ENCODE measurements around the gene PET100.

Gene PET100

DNA sequence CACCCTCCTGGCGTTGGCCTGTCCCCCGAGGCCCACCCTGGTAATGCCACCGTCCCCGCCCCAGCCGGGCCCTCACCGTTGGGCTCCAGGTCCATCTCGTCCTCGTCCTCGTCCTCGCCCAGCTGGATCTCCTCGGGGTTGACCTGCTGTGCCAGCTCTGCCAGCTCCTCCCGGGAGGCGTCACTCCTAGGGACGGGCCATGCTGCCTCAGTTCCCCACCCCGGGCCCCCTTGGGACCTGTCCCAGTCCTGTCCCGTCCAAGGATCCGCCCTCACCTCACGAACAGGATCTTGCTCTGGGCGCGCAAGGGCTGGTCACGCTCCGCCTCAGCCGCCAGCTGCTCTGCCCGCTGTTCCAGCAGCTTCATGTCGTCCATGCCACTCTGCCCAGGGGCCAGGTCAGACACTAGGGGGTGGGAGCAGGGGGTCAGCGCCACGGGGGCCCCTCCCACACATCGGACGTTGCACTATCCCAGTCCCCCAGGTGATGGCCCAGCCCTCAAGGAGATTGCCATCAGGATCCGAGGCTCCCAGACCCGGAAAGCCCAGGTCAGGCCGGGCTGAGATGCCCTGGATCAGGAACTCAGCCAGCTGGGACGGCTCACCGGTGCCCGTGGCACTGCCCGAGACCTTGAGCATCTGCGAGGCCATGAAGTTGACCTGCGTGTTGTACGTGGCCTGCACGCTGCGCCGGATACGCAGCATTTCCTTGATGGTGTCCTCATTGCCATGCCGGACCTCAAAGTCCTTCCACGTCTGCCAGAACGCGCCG is 9.7 kb upstream of the PET100 start:
- H3K4me3 ChIP-seq (ENCODE audit: control insufficient read depth, low read depth, low read length): no peak overlapping the region
- no peak for DNase-seq (ENCODE audit: low read depth)
- TF ChIP-seq, protein P1, sequence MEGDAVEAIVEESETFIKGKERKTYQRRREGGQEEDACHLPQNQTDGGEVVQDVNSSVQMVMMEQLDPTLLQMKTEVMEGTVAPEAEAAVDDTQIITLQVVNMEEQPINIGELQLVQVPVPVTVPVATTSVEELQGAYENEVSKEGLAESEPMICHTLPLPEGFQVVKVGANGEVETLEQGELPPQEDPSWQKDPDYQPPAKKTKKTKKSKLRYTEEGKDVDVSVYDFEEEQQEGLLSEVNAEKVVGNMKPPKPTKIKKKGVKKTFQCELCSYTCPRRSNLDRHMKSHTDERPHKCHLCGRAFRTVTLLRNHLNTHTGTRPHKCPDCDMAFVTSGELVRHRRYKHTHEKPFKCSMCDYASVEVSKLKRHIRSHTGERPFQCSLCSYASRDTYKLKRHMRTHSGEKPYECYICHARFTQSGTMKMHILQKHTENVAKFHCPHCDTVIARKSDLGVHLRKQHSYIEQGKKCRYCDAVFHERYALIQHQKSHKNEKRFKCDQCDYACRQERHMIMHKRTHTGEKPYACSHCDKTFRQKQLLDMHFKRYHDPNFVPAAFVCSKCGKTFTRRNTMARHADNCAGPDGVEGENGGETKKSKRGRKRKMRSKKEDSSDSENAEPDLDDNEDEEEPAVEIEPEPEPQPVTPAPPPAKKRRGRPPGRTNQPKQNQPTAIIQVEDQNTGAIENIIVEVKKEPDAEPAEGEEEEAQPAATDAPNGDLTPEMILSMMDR (conservative IDR thresholded peaks at IDR 0.05; ENCODE audit: control insufficient read depth, insufficient read depth, low read depth, low read length): no peak

- no peak overlapping the region for H3K4me3 ChIP-seq (ENCODE audit: control insufficient read depth, low read depth, low read length)
- no peak for DNase-seq (ENCODE audit: low read depth)
- TF ChIP-seq, protein P1 (conservative IDR thresholded peaks at IDR 0.05; ENCODE audit: control insufficient read depth, insufficient read depth, low read depth, low read length): no peak
Observed at GRCh38 chr19:7620442-7621412, 8.9 kb upstream of the PET100 start.

DNA sequence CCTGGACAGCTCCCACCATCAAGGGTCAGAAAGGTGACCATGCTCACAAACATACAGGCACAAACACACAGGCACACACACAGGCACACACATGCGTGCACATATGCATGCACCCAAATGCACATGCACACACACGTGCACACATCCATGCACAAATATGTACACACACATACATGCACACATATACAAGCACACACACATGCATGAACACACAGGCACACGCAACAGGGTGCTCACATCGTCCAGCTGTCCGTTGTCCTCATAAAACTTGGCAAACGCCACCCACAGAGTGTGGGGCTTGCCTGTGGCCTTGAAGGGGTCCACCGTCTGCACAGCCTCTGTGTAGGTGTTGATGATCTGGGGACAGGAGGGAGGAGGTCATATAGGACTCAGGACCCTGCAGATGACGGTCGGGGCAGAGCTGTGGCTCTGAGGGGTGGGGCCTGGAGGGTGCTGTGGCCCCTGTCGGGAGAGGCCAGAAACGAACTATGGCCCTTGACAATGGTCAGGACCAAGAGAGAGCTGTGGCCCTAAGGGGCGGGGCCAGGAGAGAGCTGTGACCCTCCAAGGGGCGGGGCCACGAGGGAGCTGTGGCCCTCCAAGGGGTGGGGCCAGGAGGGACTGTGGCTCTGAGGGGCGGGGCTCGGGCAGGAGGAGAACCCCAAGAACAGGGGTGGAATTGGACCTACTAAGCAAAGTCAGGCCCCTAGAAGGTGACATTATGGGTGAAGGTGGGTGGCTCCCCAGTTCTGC is 6.5 kb upstream of the PET100 start:
- TF ChIP-seq, protein P1 (conservative IDR thresholded peaks at IDR 0.05; ENCODE audit: control insufficient read depth, insufficient read depth, low read depth, low read length): no peak
- no peak overlapping the region for H3K4me3 ChIP-seq (ENCODE audit: control insufficient read depth, low read depth, low read length)
- no peak for DNase-seq (ENCODE audit: low read depth)

DNA sequence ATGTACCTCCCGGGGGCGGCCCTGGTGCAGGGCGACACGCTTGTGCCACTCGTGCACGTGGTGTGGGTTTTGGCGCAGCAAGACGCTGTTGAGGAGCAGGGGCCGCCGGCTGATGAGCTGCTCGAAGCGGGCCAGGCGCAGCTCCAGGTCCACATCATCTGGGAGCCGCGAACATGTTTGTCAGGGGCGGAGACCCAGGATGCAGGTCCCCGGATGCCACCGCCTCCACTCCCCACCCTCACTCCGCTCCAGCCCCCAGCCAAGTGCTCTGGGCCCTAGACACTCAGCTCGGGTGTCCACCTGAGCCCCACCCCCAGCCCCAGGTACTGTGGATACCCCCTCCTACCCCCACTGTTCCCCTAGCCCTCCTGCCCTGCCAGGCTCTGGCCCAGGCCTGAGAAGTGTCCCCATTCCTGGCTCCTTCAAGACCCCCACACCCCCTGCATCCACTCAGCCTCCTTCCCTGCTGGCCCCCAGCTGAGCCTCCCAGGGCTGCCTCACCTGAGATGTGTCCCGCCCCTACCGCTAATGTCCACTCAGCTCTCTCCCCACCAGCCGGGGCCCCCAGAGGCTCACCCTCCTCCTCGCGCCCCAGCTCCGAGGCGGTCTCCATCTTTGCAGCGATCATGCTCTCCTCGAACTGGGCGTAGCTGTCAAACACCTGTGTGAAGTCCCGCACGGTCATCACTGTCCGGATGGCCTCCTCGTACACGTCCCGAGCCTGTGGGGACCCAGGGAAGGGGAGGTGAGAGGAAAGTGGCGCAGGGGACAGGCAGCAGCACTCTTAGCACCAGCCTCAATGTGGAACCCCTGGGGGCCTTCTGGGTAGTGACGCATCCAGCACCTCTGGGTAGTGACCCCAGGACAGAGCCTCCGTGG is 5.6 kb upstream of the PET100 start:
- H3K4me3 ChIP-seq (ENCODE audit: control insufficient read depth, low read depth, low read length): no peak overlapping the region
- TF ChIP-seq, protein P1 (conservative IDR thresholded peaks at IDR 0.05; ENCODE audit: control insufficient read depth, insufficient read depth, low read depth, low read length): no peak
- no peak for DNase-seq (ENCODE audit: low read depth)

DNA sequence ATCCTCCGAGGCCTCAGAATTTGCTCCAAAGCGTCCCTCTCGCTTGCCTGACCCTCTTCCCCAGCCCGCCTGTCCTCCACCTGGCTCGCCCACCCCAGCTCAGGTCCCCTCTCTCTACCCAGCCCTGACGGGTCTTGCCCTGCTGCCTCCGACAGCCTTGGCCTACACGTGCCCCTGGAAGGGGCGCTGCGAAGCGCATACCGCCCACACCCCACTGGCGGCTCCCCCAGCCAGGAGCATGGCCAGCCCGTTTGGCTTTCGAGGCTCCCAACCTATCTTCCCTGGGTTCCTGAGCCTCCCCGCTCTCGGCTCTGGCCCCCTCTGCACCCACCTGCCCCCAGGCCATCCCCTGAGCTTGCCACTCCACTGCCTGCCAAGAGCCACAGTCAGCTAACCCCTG is 4.8 kb upstream of the PET100 start:
- no peak overlapping the region for H3K4me3 ChIP-seq (ENCODE audit: control insufficient read depth, low read depth, low read length)
- TF ChIP-seq, protein P1 (conservative IDR thresholded peaks at IDR 0.05; ENCODE audit: control insufficient read depth, insufficient read depth, low read depth, low read length): no peak
- no peak for DNase-seq (ENCODE audit: low read depth)

Data from fibroblast of mammary gland (primary cell).